B cell (primary cell): ENCODE data around the gene MEA1. TPM values are rescaled to one million over a fixed set of nuclear protein-coding genes. Genes with fewer than 3 reads are reported as not detected.

Experiments used
- ATAC-seq: fragments of 200-7000 bp; cut with Tn5 transposase; one replicate; pipeline ENCODE4 v1.10.0; 2021; ENCODE audit warnings: low read depth, mild to moderate bottlenecking, moderate number of reproducible peaks, moderate library complexity
- CTCF ChIA-PET: fragments of 350-600 bp; sonication (Branson Sonifier 250); formaldehyde crosslinking; loops from one replicate; lab custom pipeline; 2021; ENCODE audit warnings: antibody characterized with exemption, inconsistent platforms; lab: Charles Lee
- POLR2A ChIA-PET: fragments of 350-600 bp; sonication (Branson Sonifier 250); formaldehyde crosslinking; loops from one replicate; lab custom pipeline; 2021; ENCODE audit warnings: antibody characterized with exemption; lab: Charles Lee
- DNase-seq: peaks from one replicate; pipeline ENCODE4 v3.0.0; 2013
- H2AFZ ChIP-seq: 2 replicates; pipeline ENCODE4 v1.6.1; 2012; ENCODE audit warnings: mild to moderate bottlenecking, low read depth, low read length; ENCODE audit not compliant: insufficient read depth, poor library complexity, severe bottlenecking
- H3K27ac ChIP-seq, 2 donors: 1 replicate in 1 of 2; 2 replicates in 1 of 2; pipeline ENCODE4 v1.5.1; 2012 to 2013; ENCODE audit warnings: low read length in 2 of 2, mild to moderate bottlenecking in 2 of 2, moderate library complexity in 1 of 2
- H3K27me3 ChIP-seq, 4 experiments: fragments of 200-600 bp in 1 of 4; sonication (generic) in 1 of 4; replicated peaks in 1 of 4; 1 replicate in 2 of 4; 2 replicates in 2 of 4; pipeline versions ENCODE4 v1.6.1 to v1.7.0; 2013 to 2016; ENCODE audit warnings: low read length in 3 of 4, mild to moderate bottlenecking in 2 of 4, mixed read lengths in 1 of 4, moderate library complexity in 1 of 4; ENCODE audit not compliant: insufficient read depth in 4 of 4, control insufficient read depth in 3 of 4; ENCODE audit errors: control extremely low read depth in 1 of 4
- H3K36me3 ChIP-seq, 2 experiments: replicated peaks in 1 of 2; 1 replicate in 1 of 2; 2 replicates in 1 of 2; pipeline versions ENCODE4 v1.6.1 to v1.7.1; 2013; ENCODE audit warnings: low read length in 1 of 2; ENCODE audit not compliant: insufficient read depth in 2 of 2, control insufficient read depth in 1 of 2; ENCODE audit errors: control extremely low read depth in 1 of 2, extremely low read depth in 1 of 2
- H3K4me1 ChIP-seq, 2 donors: fragments of 200-600 bp in 1 of 2; sonication (generic) in 1 of 2; 1 replicate in 1 of 2; 2 replicates in 1 of 2; pipeline versions ENCODE4 v1.5.1 to v1.6.1; 2013 to 2017; ENCODE audit warnings: low read length in 2 of 2; ENCODE audit not compliant: control insufficient read depth in 2 of 2, insufficient read depth in 2 of 2
- H3K4me2 ChIP-seq: replicated peaks from 2 replicates; pipeline ENCODE3; 2012; ENCODE audit warnings: mild to moderate bottlenecking, low read depth, low read length; ENCODE audit not compliant: poor library complexity, severe bottlenecking
- H3K4me3 ChIP-seq, 5 experiments: fragments of 200-600 bp in 1 of 5; sonication (generic) in 1 of 5; 1 replicate in 3 of 5; 2 replicates in 2 of 5; pipeline versions ENCODE4 v1.5.1 to v1.7.0; 2011 to 2016; ENCODE audit warnings: low read length in 4 of 5, mild to moderate bottlenecking in 4 of 5, low read depth in 2 of 5, control low read depth in 1 of 5, moderate library complexity in 1 of 5; ENCODE audit not compliant: insufficient read depth in 1 of 5; ENCODE audit errors: control extremely low read depth in 1 of 5, extremely low read depth in 1 of 5
- H3K79me2 ChIP-seq: fragments of 200-600 bp; sonication (generic); one replicate; pipeline ENCODE4 v1.6.0; 2016; ENCODE audit warnings: low read length; ENCODE audit not compliant: control insufficient read depth, insufficient read depth
- H3K9ac ChIP-seq: fragments of 200-600 bp; sonication (generic); 2 replicates; pipeline ENCODE4 v1.6.1; 2017; ENCODE audit warnings: mild to moderate bottlenecking, low read length, moderate library complexity
- H3K9me3 ChIP-seq, 3 donors: one replicate each; pipeline versions ENCODE4 v1.6.1 to v1.7.1; 2013; ENCODE audit warnings: low read length in 2 of 3; ENCODE audit not compliant: control insufficient read depth in 2 of 3, insufficient read depth in 1 of 3; ENCODE audit errors: control extremely low read depth in 1 of 3
- H4K20me1 ChIP-seq: 2 replicates; pipeline ENCODE4 v1.6.0; 2012; ENCODE audit warnings: mild to moderate bottlenecking, low read length; ENCODE audit not compliant: insufficient read depth, control insufficient read depth, poor library complexity, severe bottlenecking
- H3K27ac Mint-ChIP-seq: one replicate; pipeline ENCODE4 v1.8.0; 2021; ENCODE audit warnings: mixed read lengths
- H3K27me3 Mint-ChIP-seq: one replicate; pipeline ENCODE4 v1.8.0; 2021; ENCODE audit warnings: mixed read lengths
- H3K4me1 Mint-ChIP-seq: one replicate; pipeline ENCODE4 v1.8.0; 2021; ENCODE audit warnings: mixed read lengths
- H3K4me3 Mint-ChIP-seq: one replicate; pipeline ENCODE4 v1.8.0; 2021; ENCODE audit warnings: mixed read lengths
- H3K9me3 Mint-ChIP-seq: one replicate; pipeline ENCODE4 v1.8.0; 2022; ENCODE audit warnings: mixed read lengths; ENCODE audit not compliant: insufficient read depth
- CTCF ChIP-seq: fragments of 200-600 bp; IDR thresholded peaks from one replicate; pipeline ENCODE4 v1.8.0; 2022; ENCODE audit warnings: antibody characterized with exemption, mild to moderate bottlenecking
- EZH2 ChIP-seq: IDR thresholded peaks from 2 replicates; pipeline ENCODE4 v1.6.1; 2012; ENCODE audit warnings: borderline replicate concordance, low read depth, mild to moderate bottlenecking, moderate library complexity, low read length; ENCODE audit not compliant: insufficient read depth, poor library complexity, severe bottlenecking
- WGBS: methylation state at CpG from one replicate; pipeline ENCODE4 v1.1.5; 2013; ENCODE audit warnings: missing lambda C conversion rate; ENCODE audit not compliant: insufficient coverage; 5-methylcytosine and 5-hydroxymethylcytosine counted together
- intact Hi-C: fragments of 100-400 bp; cut with micrococcal nuclease; formaldehyde crosslinking; loops from one replicate; pipeline ENCODE4 v1.10.0; 2022
- polyA plus RNA-seq: library from polyadenylated mRNA; depleted of rRNA; stranded (reverse); fragments of >200 nt; gene quantifications from 2 replicates; pipeline ENCODE4 v1.2.3, GENCODE V29; 2012
- total RNA-seq, 2 donors: library from RNA; stranded (reverse); fragments of 120-200 nt in 1 of 2; gene quantifications; 1 replicate in 1 of 2; 2 replicates in 1 of 2; pipeline versions ENCODE4 v1.2.3 to v1.2.4, GENCODE V29; 2013 to 2022

Gene MEA1
- total and polyA plus RNA-seq, 2 donors (not counting 1 experiment from before 2014, with no cell fraction given): 35.7 to 36.7 TPM

- Mint-ChIP-seq H3K9me3 (no peaks in the 10 kb centered on the region), H3K27me3 (no peaks in the 10 kb centered on the region), H3K4me1 (peaks cover 12% of the 10 kb centered on the region), H3K4me3 (no peak overlapping the region), H3K27ac (no peak overlapping the region)
- H3K9ac ChIP-seq: no peak overlapping the region
- no peak overlapping the region for H2AFZ ChIP-seq
- no peaks in the 10 kb centered on the region for H4K20me1 ChIP-seq
- ATAC-seq: no peak
- H3K4me1 ChIP-seq: peaks cover 5 to 6% of the 10 kb centered on the region in 2 donors
- no peaks in the 10 kb centered on the region for H3K9me3 ChIP-seq
- peaks cover 0 to 34% of the 10 kb centered on the region in 2 experiments for H3K36me3 ChIP-seq
- H3K27me3 ChIP-seq: no peaks in the 10 kb centered on the region
- ChIA-PET CTCF (no interaction called here), POLR2A (no interaction called here)
- no peak overlapping the region for H3K4me2 ChIP-seq
- TF ChIP-seq CTCF (no peak), EZH2 (no peak)
- H3K27ac ChIP-seq: no peak overlapping the region
- no peak overlapping the region for H3K4me3 ChIP-seq
- no peak for DNase-seq
- no peaks in the 10 kb centered on the region for H3K79me2 ChIP-seq
- intact Hi-C loops: no loop called here
- WGBS: 96% methylated on average over 7 of the region's 7 CpGs
Observed at GRCh38 chr6:43047998-43048397, 34.3 kb upstream of the MEA1 start.

- WGBS: 97% methylated on average over 9 of the region's 11 CpGs
- no peak for ATAC-seq
- H3K4me3 Mint-ChIP-seq: no peak overlapping the region
- no peak overlapping the region for H3K27ac Mint-ChIP-seq
- Histone ChIP-seq H3K36me3 (peaks cover 0 to 46% of the 10 kb centered on the region in 2 experiments), H3K9ac (no peak overlapping the region), H3K9me3 (no peaks in the 10 kb centered on the region), H4K20me1 (no peaks in the 10 kb centered on the region), H2AFZ (no peak overlapping the region), H3K79me2 (no peaks in the 10 kb centered on the region), H3K27me3 (no peaks in the 10 kb centered on the region), H3K4me2 (no peak overlapping the region), H3K4me3 (no peak overlapping the region), H3K4me1 (no peaks in the 10 kb centered on the region), H3K27ac (no peak overlapping the region)
- intact Hi-C loops: no loop called here
- TF ChIP-seq EZH2 (no peak), CTCF (no peak)
- ChIA-PET CTCF (no interaction called here), POLR2A (no interaction called here)
- DNase-seq: no peak
- no peaks in the 10 kb centered on the region for H3K9me3 Mint-ChIP-seq
- H3K27me3 Mint-ChIP-seq: no peaks in the 10 kb centered on the region
- no peaks in the 10 kb centered on the region for H3K4me1 Mint-ChIP-seq
Observed at GRCh38 chr6:43045371-43045930, 31.7 kb upstream of the MEA1 start.
